GDM1 (cell line): ENCODE measurements around the gene TMEM229B.

Source experiments
- DNase-seq: peaks from one replicate; lab custom pipeline; 2025; lab: John Stamatoyannopoulos, UW

Gene TMEM229B

GRCh38 chr14:67487332-67487731 lies 1.2 kb downstream of the TMEM229B start:
- no peak for DNase-seq

- DNase-seq = no peak
These were observed 1.6 kb downstream of the TMEM229B start for GRCh38 chr14:67486890-67487289.

- no peak for DNase-seq
These were observed 2.9 kb downstream of the TMEM229B start for GRCh38 chr14:67485501-67486095.

- DNase-seq = no peak
These were observed 4.8 kb downstream of the TMEM229B start for GRCh38 chr14:67483579-67484285.

GRCh38 chr14:67482231-67483164 lies 6.0 kb downstream of the TMEM229B start:
- DNase-seq = no peak

GRCh38 chr14:67480011-67480410 lies 8.5 kb downstream of the TMEM229B start:
- DNase-seq = no peak

- DNase-seq = no peak
These were observed 9.8 kb downstream of the TMEM229B start for GRCh38 chr14:67478800-67479084.

- DNase-seq = no peak
These were observed 10.4 kb downstream of the TMEM229B start for GRCh38 chr14:67477926-67478799.

GRCh38 chr14:67474366-67474765 lies 14.2 kb downstream of the TMEM229B start:
- no peak for DNase-seq

- DNase-seq = no peak
These were observed 15.0 kb downstream of the TMEM229B start for GRCh38 chr14:67473290-67474082.

- DNase-seq = no peak
These were observed 15.8 kb downstream of the TMEM229B start for GRCh38 chr14:67472726-67473125.

GRCh38 chr14:67469954-67470353 lies 18.6 kb downstream of the TMEM229B start:
- no peak for DNase-seq

- DNase-seq = no peak
These were observed 20.2 kb downstream of the TMEM229B start for GRCh38 chr14:67468378-67468730.

- no peak for DNase-seq
These were observed 21.4 kb downstream of the TMEM229B start for GRCh38 chr14:67467134-67467533.

- DNase-seq = no peak
These were observed 23.6 kb downstream of the TMEM229B start for GRCh38 chr14:67464879-67465278.

GRCh38 chr14:67464377-67464776 lies 24.1 kb downstream of the TMEM229B start:
- DNase-seq = no peak

GRCh38 chr14:67463900-67464299 lies 24.6 kb downstream of the TMEM229B start:
- DNase-seq = no peak

- DNase-seq = no peak
These were observed 26.5 kb downstream of the TMEM229B start for GRCh38 chr14:67461996-67462395.

- DNase-seq = no peak
These were observed 27.1 kb downstream of the TMEM229B start for GRCh38 chr14:67461341-67461985.

GRCh38 chr14:67459336-67459735 lies 29.2 kb downstream of the TMEM229B start:
- no peak for DNase-seq

GRCh38 chr14:67457782-67458181 lies 30.7 kb downstream of the TMEM229B start:
- no peak for DNase-seq
